ENCODE data around the gene NHSL2.

Gene NHSL2

GRCh38 chrX:72145181-72145580 lies 234.5 kb downstream of the NHSL2 start:
- H3K9me3 ChIP-seq (ENCODE audit: insufficient read depth, low read length, severe bottlenecking): no peaks in the 10 kb centered on the region
- DNase-seq (no peak), ATAC-seq (ENCODE audit: insufficient read depth, low read depth) (no peak)
- H3K4me3 ChIP-seq (ENCODE audit: low read depth in 1 of 2, low read length in 2 of 2): no peak overlapping the region
- no peak overlapping the region for H3K9ac ChIP-seq (ENCODE audit: low read depth, low read length)
- H2AFZ ChIP-seq (ENCODE audit: low read depth, low read length): no peak overlapping the region
- H4K20me1 ChIP-seq (ENCODE audit: insufficient read depth, low read length): no peaks in the 10 kb centered on the region
- H3K27ac ChIP-seq (ENCODE audit: low read length): no peak overlapping the region
- H3K4me2 ChIP-seq (ENCODE audit: insufficient read depth, low read length): no peak overlapping the region
- no peaks in the 10 kb centered on the region for H3K27me3 ChIP-seq (ENCODE audit: insufficient read depth, low read length, poor library complexity)
- TF ChIP-seq EZH2 (IDR thresholded peaks at IDR 0.05; ENCODE audit: borderline replicate concordance, low read depth, low read length, severe bottlenecking): no peak
- no peak for TF ChIP-seq CTCF (IDR thresholded peaks at IDR 0.05; ENCODE audit: borderline replicate concordance, extremely low read depth, low read length, poor library complexity, severe bottlenecking)
- H3K4me1 ChIP-seq (ENCODE audit: insufficient read depth, low read length): no peaks in the 10 kb centered on the region
- H3K79me2 ChIP-seq (ENCODE audit: insufficient read depth, low read length): no peaks in the 10 kb centered on the region
- H3K36me3 ChIP-seq (ENCODE audit: insufficient read depth, low read length): no peaks in the 10 kb centered on the region

DNA sequence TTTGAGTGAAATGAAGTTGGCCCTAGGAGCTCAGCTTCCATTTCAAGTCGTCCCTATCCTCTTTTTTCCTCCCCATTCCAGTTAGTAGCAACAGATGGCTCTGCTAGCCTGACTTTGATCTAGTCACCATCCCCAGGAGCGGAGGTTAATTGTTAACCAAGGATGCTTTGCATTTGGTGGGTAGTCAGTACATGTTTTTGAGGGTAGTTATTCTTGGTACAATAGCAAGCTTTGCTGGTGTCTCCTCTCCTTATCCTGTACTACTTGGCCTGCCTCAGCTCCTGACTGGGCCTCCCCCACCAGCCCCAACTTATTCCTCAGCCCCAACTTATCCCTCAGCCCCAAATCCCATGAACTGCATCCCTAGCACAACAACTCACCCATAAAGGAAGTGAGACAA lies 235.9 kb downstream of the NHSL2 start:
- DNase-seq (no peak), ATAC-seq (ENCODE audit: insufficient read depth, low read depth) (no peak)
- H3K9me3 ChIP-seq (ENCODE audit: insufficient read depth, low read length, severe bottlenecking): no peaks in the 10 kb centered on the region
- H2AFZ ChIP-seq (ENCODE audit: low read depth, low read length): no peak overlapping the region
- no peak overlapping the region for H3K27ac ChIP-seq (ENCODE audit: low read length)
- H3K79me2 ChIP-seq (ENCODE audit: insufficient read depth, low read length): no peaks in the 10 kb centered on the region
- H3K4me3 ChIP-seq (ENCODE audit: low read depth in 1 of 2, low read length in 2 of 2): no peak overlapping the region
- TF ChIP-seq EZH2 (IDR thresholded peaks at IDR 0.05; ENCODE audit: borderline replicate concordance, low read depth, low read length, severe bottlenecking): no peak
- TF ChIP-seq CTCF (IDR thresholded peaks at IDR 0.05; ENCODE audit: borderline replicate concordance, extremely low read depth, low read length, poor library complexity, severe bottlenecking): no peak
- no peak overlapping the region for H3K9ac ChIP-seq (ENCODE audit: low read depth, low read length)
- no peaks in the 10 kb centered on the region for H4K20me1 ChIP-seq (ENCODE audit: insufficient read depth, low read length)
- H3K4me2 ChIP-seq (ENCODE audit: insufficient read depth, low read length): no peak overlapping the region
- no peaks in the 10 kb centered on the region for H3K36me3 ChIP-seq (ENCODE audit: insufficient read depth, low read length)
- no peaks in the 10 kb centered on the region for H3K27me3 ChIP-seq (ENCODE audit: insufficient read depth, low read length, poor library complexity)
- no peaks in the 10 kb centered on the region for H3K4me1 ChIP-seq (ENCODE audit: insufficient read depth, low read length)

DNA sequence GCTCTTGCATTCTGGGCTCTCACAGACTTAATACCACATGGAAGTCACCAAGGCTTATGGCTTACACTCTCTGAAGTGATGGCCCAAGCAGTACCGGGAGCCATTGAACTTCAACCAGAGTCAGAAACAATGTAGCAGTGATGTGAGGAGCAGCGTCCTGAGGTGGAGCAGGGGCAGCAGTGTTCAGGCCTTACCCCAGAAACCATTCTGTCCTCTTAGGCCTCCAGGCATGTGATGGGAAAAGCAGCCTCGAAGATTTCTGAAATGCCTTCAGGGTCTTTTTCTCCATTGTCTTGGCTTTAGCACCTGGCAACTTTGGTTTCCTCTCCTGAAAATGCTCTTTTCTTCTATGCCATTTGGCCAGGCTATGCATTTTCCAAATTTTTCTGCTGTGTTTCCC lies 248.1 kb downstream of the NHSL2 start:
- Histone ChIP-seq H3K36me3 (ENCODE audit: insufficient read depth, low read length) (no peaks in the 10 kb centered on the region), H3K9ac (ENCODE audit: low read depth, low read length) (no peak overlapping the region), H3K9me3 (ENCODE audit: insufficient read depth, low read length, severe bottlenecking) (no peaks in the 10 kb centered on the region), H3K4me1 (ENCODE audit: insufficient read depth, low read length) (no peaks in the 10 kb centered on the region), H3K27me3 (ENCODE audit: insufficient read depth, low read length, poor library complexity) (no peaks in the 10 kb centered on the region), H4K20me1 (ENCODE audit: insufficient read depth, low read length) (no peaks in the 10 kb centered on the region), H3K27ac (ENCODE audit: low read length) (no peak overlapping the region), H3K4me3 (ENCODE audit: low read depth in 1 of 2, low read length in 2 of 2) (no peak overlapping the region), H3K4me2 (ENCODE audit: insufficient read depth, low read length) (no peak overlapping the region), H2AFZ (ENCODE audit: low read depth, low read length) (no peak overlapping the region), H3K79me2 (ENCODE audit: insufficient read depth, low read length) (no peaks in the 10 kb centered on the region)
- TF ChIP-seq EZH2 (IDR thresholded peaks at IDR 0.05; ENCODE audit: borderline replicate concordance, low read depth, low read length, severe bottlenecking): no peak
- no peak for TF ChIP-seq CTCF (IDR thresholded peaks at IDR 0.05; ENCODE audit: borderline replicate concordance, extremely low read depth, low read length, poor library complexity, severe bottlenecking)
- no peak for DNase-seq
- no peak for ATAC-seq (ENCODE audit: insufficient read depth, low read depth)

- Histone ChIP-seq H3K36me3 (ENCODE audit: insufficient read depth, low read length) (no peaks in the 10 kb centered on the region), H3K4me3 (ENCODE audit: low read depth in 1 of 2, low read length in 2 of 2) (no peak overlapping the region), H3K9me3 (ENCODE audit: insufficient read depth, low read length, severe bottlenecking) (no peaks in the 10 kb centered on the region), H3K9ac (ENCODE audit: low read depth, low read length) (no peak overlapping the region), H3K27me3 (ENCODE audit: insufficient read depth, low read length, poor library complexity) (no peaks in the 10 kb centered on the region), H4K20me1 (ENCODE audit: insufficient read depth, low read length) (no peaks in the 10 kb centered on the region), H3K79me2 (ENCODE audit: insufficient read depth, low read length) (no peaks in the 10 kb centered on the region), H2AFZ (ENCODE audit: low read depth, low read length) (no peak overlapping the region), H3K4me1 (ENCODE audit: insufficient read depth, low read length) (no peaks in the 10 kb centered on the region), H3K4me2 (ENCODE audit: insufficient read depth, low read length) (no peak overlapping the region), H3K27ac (ENCODE audit: low read length) (no peak overlapping the region)
- no peak for TF ChIP-seq EZH2 (IDR thresholded peaks at IDR 0.05; ENCODE audit: borderline replicate concordance, low read depth, low read length, severe bottlenecking)
- TF ChIP-seq CTCF (IDR thresholded peaks at IDR 0.05; ENCODE audit: borderline replicate concordance, extremely low read depth, low read length, poor library complexity, severe bottlenecking): no peak
- DNase-seq: no peak
- ATAC-seq (ENCODE audit: insufficient read depth, low read depth): no peak
Measured at GRCh38 chrX:72159769-72160168, 249.1 kb downstream of the NHSL2 start.

All from DND-41 (cell line).